Activated CD8-positive, alpha-beta T cell treated with anti-CD3 and anti-CD28 coated beads for 36 hours (primary cell): ENCODE results near the gene DDT. TPM values are rescaled to one million over a fixed set of nuclear protein-coding genes. Genes with fewer than 3 reads are reported as not detected.
"Not testable (repeated sequence)": the region's sequence is repeated elsewhere in the genome, so short reads cannot be mapped to it uniquely, and the experiment has no call there.

Experiments used
- ATAC-seq: fragments of 200-7000 bp; cut with Tn5 transposase; one replicate; pipeline ENCODE4 v1.10.0; 2021; ENCODE audit warnings: mild to moderate bottlenecking, moderate library complexity
- CTCF ChIA-PET: fragments of 350-600 bp; sonication (Branson Sonifier 250); formaldehyde crosslinking; loops from one replicate; lab custom pipeline; 2021; ENCODE audit warnings: antibody characterized with exemption; lab: Charles Lee
- POLR2A ChIA-PET: fragments of 350-600 bp; sonication (Branson Sonifier 250); formaldehyde crosslinking; loops from one replicate; lab custom pipeline; 2021; ENCODE audit warnings: antibody characterized with exemption; lab: Charles Lee
- DNase-seq: peaks from one replicate; pipeline ENCODE4 v3.0.0-alpha.2; 2020
- H3K27ac Mint-ChIP-seq: one replicate; pipeline ENCODE4 v1.8.0; 2021; ENCODE audit warnings: mild to moderate bottlenecking, mixed read lengths
- H3K27me3 Mint-ChIP-seq: one replicate; pipeline ENCODE4 v1.8.0; 2021; ENCODE audit warnings: mixed read lengths
- H3K36me3 Mint-ChIP-seq: one replicate; pipeline ENCODE4 v1.8.0; 2021; ENCODE audit warnings: low read depth, mixed read lengths
- H3K4me1 Mint-ChIP-seq: one replicate; pipeline ENCODE4 v1.8.0; 2021; ENCODE audit warnings: low read depth, mixed read lengths
- H3K4me3 Mint-ChIP-seq: one replicate; pipeline ENCODE4 v1.8.0; 2021; ENCODE audit warnings: mild to moderate bottlenecking, moderate library complexity, mixed read lengths
- H3K9me3 Mint-ChIP-seq: one replicate; pipeline ENCODE4 v1.8.0; 2021; ENCODE audit warnings: mixed read lengths
- intact Hi-C: fragments of 100-400 bp; cut with micrococcal nuclease; formaldehyde crosslinking; loops from one replicate; pipeline ENCODE4 v1.10.0; 2022
- total RNA-seq, 2 experiments: library from RNA; stranded (reverse); gene quantifications; one replicate each; pipeline ENCODE4 v1.2.3, GENCODE V29; 2021
- TF ChIP-seq, protein P1 (sequence below): fragments of 200-600 bp; IDR thresholded peaks from one replicate; pipeline ENCODE4 v1.8.0; 2022; ENCODE audit warnings: antibody characterized with exemption, mild to moderate bottlenecking

The DDT gene
- total RNA-seq, 2 experiments from 2014 or later: 116 to 119 TPM

DNA sequence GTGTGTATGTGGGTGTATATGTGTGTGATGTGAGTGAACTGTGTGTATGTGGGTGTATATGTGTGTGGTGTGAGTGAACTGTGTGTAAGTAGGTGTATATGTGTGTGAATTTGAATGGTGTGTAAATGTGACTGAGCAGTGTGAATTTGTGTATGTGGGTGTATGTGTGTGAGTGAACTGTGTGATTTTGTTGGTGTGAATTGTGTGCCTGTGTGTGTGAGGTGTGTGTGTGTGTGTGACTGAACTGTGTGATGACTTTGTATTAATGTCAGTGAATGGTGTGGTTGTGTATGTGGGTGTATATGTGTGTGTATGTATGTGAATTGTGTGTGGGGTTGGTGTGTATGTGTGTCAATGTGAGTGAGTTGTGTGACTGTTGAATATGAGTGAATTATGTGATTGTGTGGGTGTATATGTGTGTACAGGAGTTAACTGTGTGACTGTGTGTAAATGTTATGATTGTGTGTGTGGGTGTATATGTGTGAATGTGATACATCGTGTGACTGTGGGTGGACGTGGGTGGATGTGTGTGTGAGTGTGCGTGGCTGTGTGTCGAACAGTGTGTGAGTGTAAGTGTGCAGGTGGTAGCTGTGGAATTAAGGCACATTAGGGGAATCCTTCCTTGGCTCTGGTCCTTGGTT is 12.4 kb upstream of the DDT start:
- H3K36me3 Mint-ChIP-seq, CTCF ChIA-PET, H3K27ac Mint-ChIP-seq, H3K4me1 Mint-ChIP-seq, H3K4me3 Mint-ChIP-seq, H3K9me3 Mint-ChIP-seq, POLR2A ChIA-PET, H3K27me3 Mint-ChIP-seq, DNase-seq, ATAC-seq, intact Hi-C loops: not testable (repeated sequence)

DNA sequence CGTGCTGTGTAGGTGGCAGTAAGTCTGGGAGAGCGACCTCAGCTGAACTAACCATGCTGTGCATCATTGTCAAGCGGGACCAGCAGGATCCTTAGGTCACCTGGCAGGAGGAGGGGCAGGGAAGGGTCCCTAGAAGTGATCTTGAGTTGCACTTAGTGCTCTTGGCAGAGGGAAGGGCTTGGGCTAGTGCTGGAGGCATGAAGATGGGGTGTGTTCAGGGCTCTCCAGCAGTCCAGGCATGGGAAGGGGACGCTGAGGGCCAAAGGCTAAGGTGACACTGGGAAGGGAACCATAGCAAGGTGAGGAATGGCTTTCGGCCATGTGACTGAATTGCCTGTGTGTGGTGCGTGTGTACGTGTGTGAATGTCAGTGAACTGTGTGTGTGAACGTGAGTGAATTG is 11.8 kb upstream of the DDT start:
- H3K27ac Mint-ChIP-seq, H3K4me3 Mint-ChIP-seq, DNase-seq, ATAC-seq, H3K27me3 Mint-ChIP-seq, H3K4me1 Mint-ChIP-seq, H3K36me3 Mint-ChIP-seq, CTCF ChIA-PET, H3K9me3 Mint-ChIP-seq, POLR2A ChIA-PET, intact Hi-C loops: not testable (repeated sequence)

DNA sequence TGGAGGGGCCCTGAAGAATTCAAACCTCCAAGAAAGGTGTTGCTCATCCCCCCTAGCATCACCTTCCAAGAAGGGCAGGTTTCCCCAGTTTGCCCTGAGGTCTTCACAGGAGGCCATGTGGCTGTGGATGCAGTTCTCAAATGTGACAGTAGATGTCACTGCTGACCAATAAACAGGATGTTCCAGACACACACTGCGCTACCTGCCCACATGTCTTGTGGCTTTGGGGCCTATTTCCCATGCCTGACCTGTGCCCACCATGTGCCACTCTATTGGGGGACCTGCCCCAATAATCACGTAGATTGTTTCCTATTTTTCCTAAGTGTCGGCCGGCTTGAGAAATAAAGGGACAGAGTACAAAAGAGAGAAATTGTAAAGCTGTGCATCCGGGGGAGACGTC is 10.2 kb upstream of the DDT start:
- DNase-seq: no peak
- POLR2A ChIA-PET: no interaction called here
- Mint-ChIP-seq H3K9me3 (no peaks in the 10 kb centered on the region), H3K27me3 (no peaks in the 10 kb centered on the region), H3K4me3 (no peak overlapping the region), H3K36me3 (no peaks in the 10 kb centered on the region), H3K4me1 (no peaks in the 10 kb centered on the region), H3K27ac (no peak overlapping the region)
- TF ChIP-seq, protein P1, sequence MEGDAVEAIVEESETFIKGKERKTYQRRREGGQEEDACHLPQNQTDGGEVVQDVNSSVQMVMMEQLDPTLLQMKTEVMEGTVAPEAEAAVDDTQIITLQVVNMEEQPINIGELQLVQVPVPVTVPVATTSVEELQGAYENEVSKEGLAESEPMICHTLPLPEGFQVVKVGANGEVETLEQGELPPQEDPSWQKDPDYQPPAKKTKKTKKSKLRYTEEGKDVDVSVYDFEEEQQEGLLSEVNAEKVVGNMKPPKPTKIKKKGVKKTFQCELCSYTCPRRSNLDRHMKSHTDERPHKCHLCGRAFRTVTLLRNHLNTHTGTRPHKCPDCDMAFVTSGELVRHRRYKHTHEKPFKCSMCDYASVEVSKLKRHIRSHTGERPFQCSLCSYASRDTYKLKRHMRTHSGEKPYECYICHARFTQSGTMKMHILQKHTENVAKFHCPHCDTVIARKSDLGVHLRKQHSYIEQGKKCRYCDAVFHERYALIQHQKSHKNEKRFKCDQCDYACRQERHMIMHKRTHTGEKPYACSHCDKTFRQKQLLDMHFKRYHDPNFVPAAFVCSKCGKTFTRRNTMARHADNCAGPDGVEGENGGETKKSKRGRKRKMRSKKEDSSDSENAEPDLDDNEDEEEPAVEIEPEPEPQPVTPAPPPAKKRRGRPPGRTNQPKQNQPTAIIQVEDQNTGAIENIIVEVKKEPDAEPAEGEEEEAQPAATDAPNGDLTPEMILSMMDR: no peak
- intact Hi-C loops: no loop called here
- CTCF ChIA-PET: no interaction called here
- ATAC-seq: no peak

GRCh38 chr22:23980567-23980966 is 6.3 kb upstream of the DDT start:
- H3K9me3 Mint-ChIP-seq, DNase-seq, H3K27ac Mint-ChIP-seq, H3K4me1 Mint-ChIP-seq, H3K36me3 Mint-ChIP-seq, CTCF ChIA-PET, H3K27me3 Mint-ChIP-seq, ATAC-seq, intact Hi-C loops, H3K4me3 Mint-ChIP-seq, POLR2A ChIA-PET: not testable (repeated sequence)

DNA sequence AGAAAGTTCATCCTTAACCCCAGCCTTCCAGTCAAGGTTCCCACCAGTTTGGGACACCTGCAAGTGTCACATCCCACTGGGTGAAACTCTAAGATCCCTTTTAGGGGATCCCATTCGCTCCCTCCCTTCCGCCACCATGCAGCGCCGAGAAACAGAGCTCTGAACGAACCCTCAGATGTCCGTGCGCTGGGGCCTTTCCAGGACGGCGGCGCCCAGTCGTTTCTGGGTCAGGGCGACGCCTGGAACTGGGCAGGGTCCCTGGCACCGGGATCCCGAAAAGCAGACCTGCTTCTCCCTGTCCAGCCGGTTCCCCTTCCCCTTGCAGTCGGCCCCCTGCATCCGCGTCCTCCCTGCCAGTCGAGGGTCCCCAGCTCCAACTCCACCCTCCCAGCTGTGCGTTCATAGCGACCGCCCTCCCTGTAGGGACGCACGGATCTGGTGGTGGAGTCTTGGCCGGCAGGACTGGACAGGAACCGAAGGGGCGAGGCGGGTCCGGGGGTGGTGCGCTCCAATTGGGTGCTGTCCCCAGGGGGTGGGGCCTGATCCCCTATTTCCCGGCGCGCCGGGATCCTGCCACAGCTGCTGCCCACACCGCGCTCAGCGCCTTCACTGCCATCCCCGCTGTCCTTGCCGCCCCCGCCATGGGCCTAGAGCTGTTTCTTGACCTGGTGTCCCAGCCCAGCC is 5.5 kb upstream of the DDT start, which contains the start of gene GSTT2:
TSS of gene GSTT2 (plus strand) at position 578 of the 684 bp plus-strand sequence.
- DNase-seq, CTCF ChIA-PET, POLR2A ChIA-PET, H3K9me3 Mint-ChIP-seq, ATAC-seq, H3K4me1 Mint-ChIP-seq, intact Hi-C loops, H3K27me3 Mint-ChIP-seq, H3K36me3 Mint-ChIP-seq, H3K4me3 Mint-ChIP-seq, H3K27ac Mint-ChIP-seq: not testable (repeated sequence)

GRCh38 chr22:23977304-23977703 is 3.1 kb upstream of the DDT start:
- CTCF ChIA-PET, H3K4me3 Mint-ChIP-seq, DNase-seq, H3K27me3 Mint-ChIP-seq, ATAC-seq, H3K4me1 Mint-ChIP-seq, intact Hi-C loops, POLR2A ChIA-PET, H3K9me3 Mint-ChIP-seq, H3K27ac Mint-ChIP-seq, H3K36me3 Mint-ChIP-seq: not testable (repeated sequence)

- H3K9me3 Mint-ChIP-seq, POLR2A ChIA-PET, H3K4me3 Mint-ChIP-seq, H3K27me3 Mint-ChIP-seq, DNase-seq, CTCF ChIA-PET, H3K27ac Mint-ChIP-seq, intact Hi-C loops: not testable (repeated sequence)
- peak; percentile 28 for ATAC-seq
- Mint-ChIP-seq H3K4me1 (peaks cover 16% of the 10 kb centered on the region), H3K36me3 (peaks cover 22% of the 10 kb centered on the region)
These were observed 653 bp upstream of the DDT start for GRCh38 chr22:23974836-23975352.

DNA sequence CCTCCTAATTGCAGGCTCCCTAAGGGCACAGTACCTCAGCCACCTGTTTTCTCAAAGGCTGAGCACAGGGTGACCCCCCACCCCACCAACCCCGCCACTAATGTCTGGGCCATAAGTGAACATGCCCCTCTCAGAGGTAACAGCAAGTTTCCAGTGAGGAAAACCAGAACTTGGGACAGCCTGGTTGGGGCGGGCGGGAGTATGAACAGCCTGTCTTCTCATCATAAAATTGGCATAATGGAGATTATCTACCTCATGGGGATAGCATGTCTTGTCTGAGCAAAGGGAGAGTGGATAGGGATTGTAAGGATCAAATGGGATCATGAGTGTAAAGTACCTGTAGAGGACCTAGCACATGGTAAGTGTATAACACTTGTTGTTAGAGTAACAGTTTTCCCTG is 2.3 kb downstream of the DDT start:
- CTCF ChIA-PET, H3K9me3 Mint-ChIP-seq, H3K27me3 Mint-ChIP-seq, intact Hi-C loops, DNase-seq, ATAC-seq, H3K4me3 Mint-ChIP-seq: not testable (repeated sequence)
- peaks cover 21% of the 10 kb centered on the region for H3K4me1 Mint-ChIP-seq
- H3K27ac Mint-ChIP-seq: peak overlapping the region; percentile 67
- POLR2A ChIA-PET: interaction anchor here (0.6 to 1.7 kb wide), 2 partner anchors 45 to 188 kb away, joined by 3 to 4 read pairs; no protein-coding TSS in a partner anchor
- peaks cover 28% of the 10 kb centered on the region for H3K36me3 Mint-ChIP-seq
